Measurements from ENCODE around the gene BOLL. TPM values are rescaled to one million over a fixed set of nuclear protein-coding genes. Genes with fewer than 3 reads are reported as not detected.

BOLL gene
- total RNA-seq, 1 experiment from 2014 or later = not detected

DNA sequence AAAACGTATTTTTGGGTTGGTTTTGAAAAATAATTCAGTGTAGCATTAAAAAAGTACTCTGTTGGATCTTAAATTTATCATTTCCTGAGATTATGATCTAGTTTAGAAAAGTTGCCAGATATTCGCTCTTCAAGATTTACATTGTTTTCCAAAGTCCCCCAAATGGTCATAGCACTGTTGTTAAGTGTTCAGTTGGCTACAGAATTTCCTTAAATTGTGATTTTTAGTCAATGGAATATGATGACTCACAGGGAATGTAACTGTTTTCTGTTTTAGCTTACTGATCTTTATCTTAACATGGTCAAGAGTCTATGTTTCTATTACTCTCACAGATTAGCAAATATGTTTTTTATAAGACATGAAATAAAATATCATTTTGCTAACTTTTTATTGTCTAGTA lies 42.5 kb upstream of the BOLL start:
- TF ChIP-seq, protein P1, sequence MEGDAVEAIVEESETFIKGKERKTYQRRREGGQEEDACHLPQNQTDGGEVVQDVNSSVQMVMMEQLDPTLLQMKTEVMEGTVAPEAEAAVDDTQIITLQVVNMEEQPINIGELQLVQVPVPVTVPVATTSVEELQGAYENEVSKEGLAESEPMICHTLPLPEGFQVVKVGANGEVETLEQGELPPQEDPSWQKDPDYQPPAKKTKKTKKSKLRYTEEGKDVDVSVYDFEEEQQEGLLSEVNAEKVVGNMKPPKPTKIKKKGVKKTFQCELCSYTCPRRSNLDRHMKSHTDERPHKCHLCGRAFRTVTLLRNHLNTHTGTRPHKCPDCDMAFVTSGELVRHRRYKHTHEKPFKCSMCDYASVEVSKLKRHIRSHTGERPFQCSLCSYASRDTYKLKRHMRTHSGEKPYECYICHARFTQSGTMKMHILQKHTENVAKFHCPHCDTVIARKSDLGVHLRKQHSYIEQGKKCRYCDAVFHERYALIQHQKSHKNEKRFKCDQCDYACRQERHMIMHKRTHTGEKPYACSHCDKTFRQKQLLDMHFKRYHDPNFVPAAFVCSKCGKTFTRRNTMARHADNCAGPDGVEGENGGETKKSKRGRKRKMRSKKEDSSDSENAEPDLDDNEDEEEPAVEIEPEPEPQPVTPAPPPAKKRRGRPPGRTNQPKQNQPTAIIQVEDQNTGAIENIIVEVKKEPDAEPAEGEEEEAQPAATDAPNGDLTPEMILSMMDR (conservative IDR thresholded peaks at IDR 0.05; ENCODE audit: low read depth, low read length) = no peak
- no peak for TF ChIP-seq EZH2 (IDR thresholded peaks at IDR 0.05; ENCODE audit: borderline replicate concordance, low read depth, low read length, poor library complexity, severe bottlenecking)
- CTCF ChIA-PET = no interaction called here
- no peak for DNase-seq (ENCODE audit: low spot score)
- H3K4me1 ChIP-seq (ENCODE audit: insufficient read depth, low read length, poor library complexity, severe bottlenecking) = no peaks in the 10 kb centered on the region
- no TSS peak for BruUV-seq (replicated peaks)
- H3K27me3 ChIP-seq (replicated peaks; ENCODE audit: insufficient read depth, low read depth, low read length, poor library complexity) = no peaks in the 10 kb centered on the region
- no peak overlapping the region for H3K4me3 ChIP-seq (ENCODE audit: low read depth, low read length, poor library complexity, severe bottlenecking)
- intact Hi-C loops (cut with micrococcal nuclease; ENCODE audit: unreplicated experiment) = no loop called here
- POLR2A ChIA-PET (ENCODE audit: low non-redundant PET) = no interaction called here
- H3K9me3 ChIP-seq (ENCODE audit: low read depth, low read length, poor library complexity, severe bottlenecking) = no peaks in the 10 kb centered on the region
- H3K36me3 ChIP-seq (ENCODE audit: insufficient read depth, low read length, poor library complexity, severe bottlenecking) = no peaks in the 10 kb centered on the region
- no peak overlapping the region for H3K27ac ChIP-seq (ENCODE audit: low read depth, low read length, poor library complexity, severe bottlenecking)

DNA sequence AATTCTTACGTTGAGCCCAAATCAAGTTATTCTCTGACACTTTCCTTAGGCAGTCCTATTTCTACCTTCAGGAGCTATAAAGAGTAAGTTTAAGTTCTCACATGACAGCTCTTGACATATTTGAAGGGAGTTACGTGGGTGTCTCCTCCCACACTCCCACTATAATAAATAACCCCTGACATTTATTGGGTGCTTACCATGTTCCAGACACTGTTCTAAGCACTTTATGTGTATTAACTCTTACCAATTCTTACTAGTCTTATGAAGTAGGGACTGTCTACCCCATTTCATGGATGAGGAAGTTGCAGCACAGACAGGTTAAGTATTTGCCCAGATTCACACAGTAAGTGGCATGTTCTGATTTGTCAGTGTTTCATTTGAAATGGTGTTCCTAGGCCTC lies 37.2 kb upstream of the BOLL start:
- DNase-seq (ENCODE audit: low spot score) = no peak
- Histone ChIP-seq H3K4me1 (ENCODE audit: insufficient read depth, low read length, poor library complexity, severe bottlenecking) (no peaks in the 10 kb centered on the region), H3K27ac (ENCODE audit: low read depth, low read length, poor library complexity, severe bottlenecking) (no peak overlapping the region), H3K4me3 (ENCODE audit: low read depth, low read length, poor library complexity, severe bottlenecking) (no peak overlapping the region), H3K27me3 (replicated peaks; ENCODE audit: insufficient read depth, low read depth, low read length, poor library complexity) (no peaks in the 10 kb centered on the region), H3K36me3 (ENCODE audit: insufficient read depth, low read length, poor library complexity, severe bottlenecking) (no peaks in the 10 kb centered on the region), H3K9me3 (ENCODE audit: low read depth, low read length, poor library complexity, severe bottlenecking) (no peaks in the 10 kb centered on the region)
- ChIA-PET POLR2A (ENCODE audit: low non-redundant PET) (no interaction called here), CTCF (interaction anchor here (0.9 kb wide), 1 partner anchor 9 kb away, joined by 3 read pairs; no protein-coding TSS in a partner anchor)
- TF ChIP-seq EZH2 (IDR thresholded peaks at IDR 0.05; ENCODE audit: borderline replicate concordance, low read depth, low read length, poor library complexity, severe bottlenecking) = no peak
- TF ChIP-seq, protein P1 (conservative IDR thresholded peaks at IDR 0.05; ENCODE audit: low read depth, low read length) = no peak
- intact Hi-C loops (cut with micrococcal nuclease; ENCODE audit: unreplicated experiment) = no loop called here
- BruUV-seq (replicated peaks) = no TSS peak

DNA sequence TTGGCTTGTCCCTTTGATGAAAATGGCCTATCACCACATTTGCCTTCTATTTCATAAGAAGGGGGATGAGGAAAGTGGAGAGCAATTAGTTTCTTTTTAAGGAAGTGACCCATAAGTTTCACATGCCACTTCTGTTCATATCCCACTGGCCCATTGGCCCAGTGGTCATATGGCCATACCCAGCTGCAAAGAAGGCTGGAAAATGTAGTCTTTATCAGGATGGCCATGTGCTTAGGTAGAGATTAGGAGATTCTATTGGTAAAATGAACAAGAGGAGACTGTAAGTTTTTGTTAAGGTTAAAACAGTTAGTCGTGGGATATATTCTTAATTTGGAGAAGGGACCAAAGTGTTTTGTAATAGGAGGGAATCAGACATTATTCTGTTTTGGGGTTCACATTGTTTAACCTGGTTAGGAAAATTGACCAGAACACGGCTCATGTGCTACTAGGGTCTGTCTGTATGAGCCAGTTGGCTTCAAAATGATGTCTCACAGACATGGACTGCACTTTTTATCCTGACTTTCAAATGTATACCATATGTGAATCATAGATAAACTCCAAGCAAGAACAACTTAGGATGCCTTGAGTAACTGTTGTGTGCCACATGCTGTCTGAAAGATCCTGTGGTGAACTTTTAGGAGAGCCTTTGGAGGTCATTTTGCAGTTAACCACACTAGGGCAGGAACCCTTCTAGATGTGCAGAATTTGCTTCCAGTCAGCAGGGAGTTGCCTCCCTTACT lies 36.6 kb upstream of the BOLL start:
- no TSS peak for BruUV-seq (replicated peaks)
- no peaks in the 10 kb centered on the region for H3K9me3 ChIP-seq (ENCODE audit: low read depth, low read length, poor library complexity, severe bottlenecking)

More for the DNA sequence above, 36.6 kb upstream of the BOLL start:
- Histone ChIP-seq H3K27me3 (replicated peaks; ENCODE audit: insufficient read depth, low read depth, low read length, poor library complexity) (no peaks in the 10 kb centered on the region), H3K4me1 (ENCODE audit: insufficient read depth, low read length, poor library complexity, severe bottlenecking) (no peaks in the 10 kb centered on the region), H3K27ac (ENCODE audit: low read depth, low read length, poor library complexity, severe bottlenecking) (no peak overlapping the region), H3K36me3 (ENCODE audit: insufficient read depth, low read length, poor library complexity, severe bottlenecking) (no peaks in the 10 kb centered on the region), H3K4me3 (ENCODE audit: low read depth, low read length, poor library complexity, severe bottlenecking) (no peak overlapping the region)
- intact Hi-C loops (cut with micrococcal nuclease; ENCODE audit: unreplicated experiment) = no loop called here
- ChIA-PET CTCF (interaction anchor here (0.9 kb wide), 1 partner anchor 8 kb away, joined by 3 read pairs; no protein-coding TSS in a partner anchor), POLR2A (ENCODE audit: low non-redundant PET) (no interaction called here)
- no peak for TF ChIP-seq EZH2 (IDR thresholded peaks at IDR 0.05; ENCODE audit: borderline replicate concordance, low read depth, low read length, poor library complexity, severe bottlenecking)
- TF ChIP-seq, protein P1 (conservative IDR thresholded peaks at IDR 0.05; ENCODE audit: low read depth, low read length) = no peak
- DNase-seq (ENCODE audit: low spot score) = no peak

Measured in A673 (cell line).